ENCODE results near the gene ANO2. TPM values are rescaled to one million over a fixed set of nuclear protein-coding genes. Genes with fewer than 3 reads are reported as not detected.

The ANO2 gene
- total RNA-seq, 1 experiment from 2014 or later, result not detected

DNA sequence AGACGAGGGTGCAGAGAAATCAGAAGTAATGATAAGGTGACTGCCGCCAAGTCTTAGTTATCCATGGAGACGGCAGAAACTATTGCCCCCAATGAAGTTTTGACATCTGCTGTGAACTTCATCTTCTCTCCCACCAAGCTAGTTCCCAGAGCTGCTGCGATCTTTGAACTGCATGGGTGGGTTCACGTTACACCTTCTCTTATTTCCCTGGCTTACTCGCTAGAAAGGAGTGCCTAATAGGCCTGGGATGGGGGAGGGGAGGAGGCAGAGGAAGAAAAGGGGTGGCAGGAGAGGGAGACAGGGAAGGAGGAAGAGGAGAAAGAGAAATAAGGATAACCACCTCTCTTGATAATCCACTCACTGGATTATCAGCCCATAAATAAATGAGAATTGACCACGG lies 356.0 kb downstream of the ANO2 start:
- no peak for DNase-seq (ENCODE audit: low read depth)
- in situ Hi-C loops (cut with HindIII; ENCODE audit: low pct_unique_long_range_greater_than_20kb, low sequenced_read_pairs), result no loop called here

DNA sequence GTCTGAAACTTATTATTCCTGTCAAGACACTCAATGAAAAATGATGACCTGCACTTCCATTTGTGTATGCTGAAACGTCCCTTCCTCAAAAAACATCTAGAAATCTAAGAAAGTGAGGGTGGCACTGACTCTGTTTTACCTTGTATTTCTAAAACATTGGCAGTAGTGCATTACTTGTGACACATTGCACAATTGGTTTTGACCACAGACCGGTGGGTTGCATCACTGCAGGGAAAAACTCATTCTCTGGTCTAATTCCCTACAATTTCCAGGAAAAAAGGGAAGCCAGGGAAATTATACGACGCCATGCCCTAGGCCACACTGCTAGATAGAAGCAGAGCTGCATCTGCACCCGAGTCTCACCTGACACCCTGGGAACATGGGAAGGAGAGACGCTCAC lies 356.5 kb downstream of the ANO2 start:
- DNase-seq (ENCODE audit: low read depth), result no peak
- in situ Hi-C loops (cut with HindIII; ENCODE audit: low pct_unique_long_range_greater_than_20kb, low sequenced_read_pairs), result no loop called here

DNA sequence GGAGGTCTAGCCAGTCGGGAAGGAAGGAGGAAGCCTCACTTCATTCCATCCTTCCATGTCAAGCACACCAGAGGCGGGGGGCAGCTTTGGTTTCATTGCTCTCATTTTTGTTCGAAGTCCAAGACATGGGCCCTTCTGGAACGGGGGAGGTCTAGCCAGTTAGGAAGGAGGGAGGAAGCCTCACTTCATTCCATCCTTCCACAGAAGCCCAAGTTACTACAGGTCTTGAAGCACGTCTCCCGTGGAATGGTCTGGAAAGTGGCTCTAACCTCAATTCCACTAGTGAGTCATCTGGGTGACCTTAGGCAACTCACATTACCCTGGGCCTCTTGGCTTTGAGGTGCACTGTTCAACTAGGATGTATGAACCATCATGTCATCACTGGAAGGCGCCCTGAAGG lies 356.9 kb downstream of the ANO2 start:
- no peak for DNase-seq (ENCODE audit: low read depth)
- in situ Hi-C loops (cut with HindIII; ENCODE audit: low pct_unique_long_range_greater_than_20kb, low sequenced_read_pairs), result no loop called here

DNA sequence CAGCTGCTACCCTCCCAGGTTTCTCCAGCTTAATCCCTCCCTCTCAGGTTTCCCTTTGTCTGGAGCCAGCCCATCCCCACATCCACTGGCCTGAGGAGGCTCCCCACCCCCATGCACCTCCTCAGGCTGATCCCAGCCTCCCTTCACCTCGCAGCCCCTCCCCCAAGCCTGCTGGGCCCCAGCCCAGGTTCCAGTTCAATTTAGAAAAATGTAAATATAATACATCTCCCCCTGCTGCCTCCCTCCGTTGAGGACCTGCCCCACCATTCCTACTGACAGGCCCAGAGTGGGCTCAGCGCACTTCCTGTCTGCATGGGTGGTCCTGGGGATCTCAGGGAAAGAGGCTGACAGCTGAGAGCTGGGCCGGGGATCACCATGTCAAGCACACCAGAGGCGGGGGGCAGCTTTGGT lies 357.3 kb downstream of the ANO2 start:
- in situ Hi-C loops (cut with HindIII; ENCODE audit: low pct_unique_long_range_greater_than_20kb, low sequenced_read_pairs), result no loop called here
- no peak for DNase-seq (ENCODE audit: low read depth)

DNA sequence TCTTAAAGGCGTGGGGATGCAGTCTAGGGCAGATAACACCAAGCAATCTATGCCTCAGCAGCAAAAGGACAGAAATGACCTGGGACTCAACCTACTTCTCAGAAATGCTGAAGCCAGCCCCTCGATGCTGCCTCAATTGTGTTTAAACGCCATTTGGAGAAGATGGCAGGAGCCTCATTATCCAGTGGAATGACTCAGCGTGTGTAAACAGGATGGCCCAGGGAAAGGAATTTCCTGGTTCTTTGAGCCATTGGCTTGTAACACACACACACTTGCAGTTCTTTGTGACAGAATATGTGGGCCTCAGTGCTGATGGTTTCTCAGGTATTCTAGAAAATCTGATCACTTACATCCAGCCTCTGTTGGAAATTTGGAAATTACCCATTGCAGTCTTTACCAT lies 358.9 kb downstream of the ANO2 start:
- DNase-seq (ENCODE audit: low read depth), result peak; percentile 33
- in situ Hi-C loops (cut with HindIII; ENCODE audit: low pct_unique_long_range_greater_than_20kb, low sequenced_read_pairs), result no loop called here

DNA sequence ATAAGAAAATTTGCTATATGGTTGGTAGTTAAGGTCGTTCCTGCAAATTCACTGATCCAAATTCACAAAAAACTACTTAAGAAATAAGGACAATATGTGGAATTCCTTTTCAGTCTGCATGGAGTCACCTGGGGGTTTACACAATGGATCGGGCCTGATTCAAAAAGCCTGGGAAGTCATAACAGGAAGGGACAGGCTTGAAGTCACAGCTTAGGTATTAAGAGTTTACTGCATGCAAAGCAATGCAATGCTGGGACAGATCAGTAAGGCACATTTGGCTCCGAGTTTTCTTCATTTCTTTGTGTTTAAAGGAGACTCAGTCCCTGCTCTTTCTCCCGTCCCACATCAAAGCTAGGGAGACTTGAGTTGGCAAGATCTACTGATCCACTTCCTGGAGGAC lies 359.9 kb downstream of the ANO2 start:
- in situ Hi-C loops (cut with HindIII; ENCODE audit: low pct_unique_long_range_greater_than_20kb, low sequenced_read_pairs), result no loop called here
- DNase-seq (ENCODE audit: low read depth), result no peak

DNA sequence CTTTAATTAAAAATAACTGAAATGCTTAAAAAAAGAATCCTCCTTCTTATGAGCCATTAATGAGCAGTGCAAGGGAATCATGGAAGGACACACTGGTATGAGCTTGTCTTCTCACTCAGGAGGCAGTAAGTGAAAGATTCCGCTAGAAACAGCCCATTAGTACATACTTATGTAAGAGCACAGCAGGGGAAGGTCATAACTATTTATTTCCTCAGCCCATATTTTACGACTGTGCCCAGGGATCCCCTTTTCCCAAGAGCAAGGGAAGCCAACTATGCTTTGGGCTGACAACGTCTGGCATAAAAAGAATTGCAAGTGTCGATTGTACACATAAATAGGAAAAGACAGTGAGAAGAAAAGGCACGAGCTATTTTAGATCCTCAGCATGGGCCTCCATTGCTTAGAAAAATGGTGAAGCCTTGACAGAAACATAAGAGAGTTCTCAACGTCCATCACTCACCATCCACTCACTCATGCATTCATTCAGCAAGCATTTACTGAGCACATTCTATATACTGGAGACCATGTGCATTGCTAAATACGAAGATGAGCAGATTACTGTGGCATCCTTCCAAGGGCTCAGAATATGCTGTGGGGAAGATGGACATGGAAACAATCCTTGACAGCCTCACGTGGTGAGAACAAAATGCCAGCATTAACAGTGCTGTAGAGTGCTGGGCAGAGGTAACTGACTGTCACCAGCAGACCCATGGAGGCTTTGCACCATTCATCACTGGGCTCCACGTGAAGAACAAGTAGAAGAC lies 360.5 kb downstream of the ANO2 start:
- no peak for DNase-seq (ENCODE audit: low read depth)
- in situ Hi-C loops (cut with HindIII; ENCODE audit: low pct_unique_long_range_greater_than_20kb, low sequenced_read_pairs), result no loop called here

DNA sequence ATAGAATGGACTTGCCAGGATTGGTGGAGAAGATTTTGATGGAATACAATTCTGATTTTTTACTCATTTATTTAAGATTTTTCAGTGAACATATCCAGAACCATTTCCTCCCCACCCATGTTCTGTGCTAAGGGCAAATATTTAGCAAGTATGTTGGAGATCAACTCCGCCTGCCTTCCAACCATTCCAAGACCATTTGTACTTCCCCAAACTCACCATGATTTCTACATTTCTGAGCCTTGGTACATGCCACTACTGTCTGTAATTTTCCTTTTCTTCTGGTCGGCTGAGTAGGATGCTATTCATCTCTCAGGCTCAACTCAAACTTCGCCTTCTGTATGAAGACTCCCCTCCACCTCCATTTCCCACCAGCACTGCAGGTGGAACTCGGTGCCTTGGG lies 362.5 kb downstream of the ANO2 start:
- DNase-seq (ENCODE audit: low read depth), result no peak
- in situ Hi-C loops (cut with HindIII; ENCODE audit: low pct_unique_long_range_greater_than_20kb, low sequenced_read_pairs), result no loop called here

DNA sequence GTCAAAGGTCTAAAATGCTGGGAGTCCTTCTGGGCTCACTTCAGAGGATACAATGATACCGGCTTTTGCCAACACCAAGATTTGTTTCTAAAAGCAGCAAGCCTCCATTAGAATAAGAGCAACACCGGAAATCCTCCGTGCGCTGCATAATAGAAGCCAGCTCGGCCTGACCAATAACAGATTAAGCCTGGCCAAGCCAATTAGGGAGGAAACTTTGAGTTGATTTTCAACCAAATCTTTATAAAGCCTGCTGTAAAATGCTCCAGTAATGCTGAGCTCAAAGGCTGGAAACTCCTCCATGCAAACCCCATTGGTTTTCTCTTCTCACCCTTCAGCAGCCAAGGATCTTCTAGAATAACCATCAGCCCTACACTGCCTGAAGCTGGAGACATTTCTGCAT lies 363.0 kb downstream of the ANO2 start:
- peak; percentile 43 for DNase-seq (ENCODE audit: low read depth)
- in situ Hi-C loops (cut with HindIII; ENCODE audit: low pct_unique_long_range_greater_than_20kb, low sequenced_read_pairs), result no loop called here

DNA sequence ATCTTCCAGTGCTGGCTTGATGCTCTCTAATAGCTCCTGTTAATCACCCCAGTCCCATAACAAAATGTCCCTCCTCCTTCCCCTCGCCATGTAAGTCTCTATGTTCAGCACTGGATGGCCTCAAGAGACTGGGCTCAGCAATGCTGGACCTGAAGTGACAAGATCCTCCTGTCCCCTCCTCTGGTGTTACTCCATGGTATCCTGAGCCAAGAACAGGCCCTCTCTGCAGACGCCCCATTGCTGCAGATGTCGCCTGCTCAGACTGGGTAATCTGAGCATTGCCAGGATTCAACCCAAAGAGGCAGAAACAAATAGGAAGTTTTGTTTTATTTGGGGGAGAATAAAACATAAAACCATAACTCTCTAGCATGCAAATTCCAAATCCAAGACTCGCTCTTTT lies 363.4 kb downstream of the ANO2 start:
- DNase-seq (ENCODE audit: low read depth), result no peak
- in situ Hi-C loops (cut with HindIII; ENCODE audit: low pct_unique_long_range_greater_than_20kb, low sequenced_read_pairs), result no loop called here

DNA sequence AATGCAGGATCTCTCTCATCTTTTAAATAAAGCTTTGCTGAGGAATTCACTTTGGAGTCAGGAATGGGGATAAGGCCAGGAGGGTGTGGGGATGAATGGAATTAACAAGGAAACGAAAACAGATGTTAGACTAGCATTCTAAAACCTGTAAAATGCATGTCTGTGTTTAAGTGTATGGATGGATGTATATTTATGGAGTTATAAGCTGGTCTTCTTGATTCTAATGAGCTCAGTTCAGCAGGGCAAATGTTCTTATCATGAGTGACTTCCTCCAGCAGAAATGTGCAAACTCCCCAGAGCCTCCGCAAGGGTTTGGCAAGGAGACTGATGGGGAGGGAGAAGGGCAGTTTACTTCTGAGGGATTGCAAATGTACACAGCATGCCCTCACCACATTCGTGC lies 364.0 kb downstream of the ANO2 start:
- no peak for DNase-seq (ENCODE audit: low read depth)
- in situ Hi-C loops (cut with HindIII; ENCODE audit: low pct_unique_long_range_greater_than_20kb, low sequenced_read_pairs), result no loop called here

DNA sequence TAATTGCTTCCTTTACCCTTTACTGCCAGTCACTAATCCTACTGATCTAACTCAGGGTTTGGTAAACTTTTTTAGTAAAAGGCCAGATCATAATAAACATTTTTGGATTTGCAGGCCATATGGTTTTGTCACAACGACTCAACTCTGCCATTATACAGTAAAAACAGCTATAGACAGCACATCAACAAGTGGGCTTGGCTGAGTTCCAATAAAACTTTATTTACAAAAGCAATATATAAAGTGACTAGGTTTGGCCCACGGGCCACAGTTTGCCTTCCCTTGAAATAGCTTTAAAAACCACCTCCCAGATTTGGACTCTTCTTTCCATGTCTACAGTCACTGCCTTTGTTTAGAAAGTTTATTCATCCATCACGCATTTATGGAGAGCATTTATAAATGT lies 366.3 kb downstream of the ANO2 start:
- no peak for DNase-seq (ENCODE audit: low read depth)
- in situ Hi-C loops (cut with HindIII; ENCODE audit: low pct_unique_long_range_greater_than_20kb, low sequenced_read_pairs), result no loop called here

DNA sequence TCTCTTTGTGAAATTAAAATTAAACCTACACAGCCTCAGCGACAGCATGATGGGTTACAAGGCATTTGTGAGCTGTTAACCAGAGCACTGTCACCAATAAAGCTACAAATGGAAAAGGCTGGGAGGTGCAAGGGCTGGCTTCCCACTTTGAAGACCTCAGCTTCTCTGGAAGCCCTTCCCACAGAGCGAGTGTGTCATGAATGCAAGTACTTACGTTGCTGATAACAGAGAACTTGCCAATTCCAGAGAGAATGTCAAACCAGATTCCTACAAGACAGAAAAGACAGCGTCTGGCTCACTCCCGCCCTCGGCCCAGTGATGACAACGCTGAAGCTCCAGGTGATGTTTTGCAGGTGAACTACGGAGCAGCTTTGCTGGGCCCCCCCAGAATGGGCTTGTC lies 367.3 kb downstream of the ANO2 start:
- in situ Hi-C loops (cut with HindIII; ENCODE audit: low pct_unique_long_range_greater_than_20kb, low sequenced_read_pairs), result no loop called here
- no peak for DNase-seq (ENCODE audit: low read depth)

DNA sequence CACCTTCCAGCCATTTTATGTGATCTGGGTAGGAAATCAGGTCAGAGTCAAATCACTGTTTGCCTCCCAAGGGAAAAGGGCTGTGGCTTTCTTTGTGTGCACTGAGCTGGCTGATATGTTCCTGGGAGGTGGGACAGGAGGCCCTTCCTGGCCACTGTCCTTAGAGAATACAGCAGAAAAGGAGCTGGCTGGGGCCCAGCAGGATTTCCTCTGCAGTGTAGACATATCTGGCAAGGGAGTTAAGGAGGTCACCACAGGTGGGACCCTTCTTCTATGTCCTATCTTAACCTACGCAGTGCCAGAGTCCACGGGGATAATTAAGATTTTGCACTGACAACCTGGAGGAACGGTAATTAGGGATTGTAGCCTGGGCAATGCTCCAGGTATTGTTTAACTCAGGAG lies 367.8 kb downstream of the ANO2 start:
- in situ Hi-C loops (cut with HindIII; ENCODE audit: low pct_unique_long_range_greater_than_20kb, low sequenced_read_pairs), result no loop called here
- DNase-seq (ENCODE audit: low read depth), result no peak

DNA sequence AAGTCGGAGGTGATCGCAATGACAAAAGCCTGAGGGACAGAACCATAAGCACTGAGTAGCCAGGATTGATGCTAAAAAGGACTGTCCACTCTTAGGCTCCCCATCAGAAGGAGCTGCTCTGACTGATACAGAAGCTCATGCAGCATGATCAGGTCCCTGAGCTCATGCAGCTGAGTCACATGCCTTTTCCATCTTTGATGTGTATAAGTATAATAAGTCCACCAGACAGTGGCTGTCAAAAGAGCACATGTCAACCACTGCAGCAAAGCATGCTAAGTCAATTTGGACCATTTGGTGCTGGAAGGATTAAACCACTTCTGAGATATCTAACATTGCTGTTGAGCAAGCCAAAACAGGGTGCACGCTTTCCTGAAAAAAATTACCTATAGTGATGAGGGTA lies 369.1 kb downstream of the ANO2 start:
- in situ Hi-C loops (cut with HindIII; ENCODE audit: low pct_unique_long_range_greater_than_20kb, low sequenced_read_pairs), result no loop called here
- no peak for DNase-seq (ENCODE audit: low read depth)

DNA sequence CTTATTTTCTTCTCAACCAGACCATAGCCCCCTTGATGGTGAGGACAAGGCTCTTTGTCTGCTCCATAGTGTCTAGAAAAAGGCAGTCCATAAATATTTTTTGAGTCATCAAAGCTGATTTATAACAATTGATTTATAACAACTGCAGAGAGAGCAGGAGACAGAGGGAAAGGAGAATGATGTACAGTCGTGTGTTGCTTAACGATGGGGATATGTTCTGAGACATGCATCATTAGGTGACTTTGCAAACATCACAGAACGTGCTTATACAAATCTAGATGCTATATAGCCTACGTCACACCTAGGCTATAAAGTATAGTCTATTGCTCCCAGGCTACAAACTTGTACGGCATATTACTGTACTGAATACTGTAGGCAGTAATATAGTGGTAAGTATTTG lies 369.8 kb downstream of the ANO2 start:
- DNase-seq (ENCODE audit: low read depth), result no peak
- in situ Hi-C loops (cut with HindIII; ENCODE audit: low pct_unique_long_range_greater_than_20kb, low sequenced_read_pairs), result no loop called here

DNA sequence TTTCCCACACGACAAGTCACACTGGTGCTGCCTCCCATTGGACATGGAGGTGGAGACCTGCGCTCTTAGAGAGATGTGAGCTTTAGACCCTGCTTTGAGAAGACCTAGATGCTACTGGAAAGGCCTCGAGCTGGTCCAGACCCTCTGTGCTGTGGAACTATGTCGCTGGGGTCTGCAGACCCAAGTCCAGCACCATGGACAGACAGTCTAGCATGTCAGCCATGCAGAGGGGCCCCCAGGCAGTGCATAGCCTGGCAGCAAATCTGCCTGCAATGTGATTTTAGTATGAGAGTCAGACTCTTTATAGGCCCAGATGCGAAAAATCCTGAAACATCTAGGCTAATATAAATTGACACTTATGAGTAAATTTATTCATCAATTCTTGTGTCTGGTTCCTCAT lies 371.7 kb downstream of the ANO2 start:
- DNase-seq (ENCODE audit: low read depth), result no peak
- in situ Hi-C loops (cut with HindIII; ENCODE audit: low pct_unique_long_range_greater_than_20kb, low sequenced_read_pairs), result no loop called here

DNA sequence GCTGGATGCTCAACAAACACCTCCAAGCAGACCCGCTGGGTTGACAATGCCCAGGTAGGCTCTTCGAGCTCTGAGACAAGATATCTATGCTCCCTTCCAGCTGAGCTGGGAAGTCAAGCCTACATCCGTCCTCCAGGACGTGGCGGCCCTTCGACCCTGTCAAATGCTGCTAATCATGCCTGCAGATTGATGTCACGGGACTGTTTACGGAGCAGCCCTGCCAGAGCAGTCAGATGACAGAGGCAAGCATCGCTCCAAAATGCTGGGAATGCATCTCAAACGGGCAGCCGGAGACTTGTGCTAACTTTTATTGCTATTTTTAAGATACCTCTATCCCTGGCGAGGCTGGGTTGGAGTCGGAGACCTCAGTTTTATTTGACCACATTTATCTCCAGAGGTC lies 373.9 kb downstream of the ANO2 start:
- no peak for DNase-seq (ENCODE audit: low read depth)
- in situ Hi-C loops (cut with HindIII; ENCODE audit: low pct_unique_long_range_greater_than_20kb, low sequenced_read_pairs), result no loop called here

DNA sequence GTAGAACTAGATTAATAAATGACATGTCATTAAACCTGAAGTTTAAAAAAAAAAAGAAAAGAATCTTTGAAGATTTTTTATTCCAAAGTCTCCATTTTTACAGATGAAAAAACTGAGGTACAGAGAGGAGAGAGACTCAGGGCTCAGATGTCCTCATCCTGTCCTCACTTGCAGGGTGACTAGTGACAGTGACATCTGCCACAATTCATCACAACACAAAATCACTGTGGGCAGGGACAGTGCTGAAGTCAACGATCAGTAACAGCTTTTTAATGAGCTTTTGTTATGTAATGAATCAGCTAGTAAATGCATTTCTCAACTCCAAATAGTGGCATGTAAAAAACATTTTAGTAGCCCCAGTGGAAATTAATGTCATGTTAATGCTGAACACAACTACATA lies 374.6 kb downstream of the ANO2 start:
- in situ Hi-C loops (cut with HindIII; ENCODE audit: low pct_unique_long_range_greater_than_20kb, low sequenced_read_pairs), result no loop called here
- no peak for DNase-seq (ENCODE audit: low read depth)

DNA sequence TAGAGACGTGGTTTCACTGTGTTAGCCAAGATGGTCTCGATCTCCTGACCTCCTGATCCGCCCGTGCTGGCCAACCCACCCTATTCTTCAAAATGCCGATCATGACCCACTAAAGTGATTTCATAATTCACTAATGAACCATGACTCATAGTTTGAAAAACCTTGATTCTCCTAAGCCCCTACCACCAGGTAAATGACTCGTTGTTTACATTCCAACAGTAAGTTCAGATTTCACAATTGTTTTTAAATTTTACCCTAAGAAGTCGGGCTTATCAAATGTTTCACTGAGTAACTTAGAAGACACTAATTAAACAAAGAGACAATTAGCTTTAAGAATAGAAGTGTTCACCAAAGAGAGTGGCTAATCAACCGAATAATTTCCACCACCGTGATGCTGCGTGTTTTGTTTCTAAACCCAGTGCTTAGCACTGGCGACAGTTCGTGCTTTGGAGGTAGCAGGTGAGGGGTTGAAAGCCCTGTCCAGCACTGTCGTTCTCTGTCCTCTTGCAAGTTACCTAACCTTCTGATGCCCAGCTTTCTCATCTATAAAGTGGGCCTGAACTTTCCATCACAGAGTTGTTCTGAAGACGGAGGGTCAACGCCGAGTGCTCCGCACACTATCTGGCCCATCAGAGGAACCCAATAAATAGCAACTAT lies 376.6 kb downstream of the ANO2 start:
- peak; percentile 30 for DNase-seq (ENCODE audit: low read depth)
- in situ Hi-C loops (cut with HindIII; ENCODE audit: low pct_unique_long_range_greater_than_20kb, low sequenced_read_pairs), result no loop called here

All from Caki2 (cell line).